ENCODE measurements around the gene RAB5IF.

- no peak for TF ChIP-seq CTCF (IDR thresholded peaks at IDR 0.05)
- no peak for TF ChIP-seq EZH2 (IDR thresholded peaks at IDR 0.05; ENCODE audit: borderline replicate concordance, insufficient read depth, low read depth, low read length, poor library complexity, severe bottlenecking)
These were observed 47.9 kb downstream of the RAB5IF start for GRCh38 chr20:36653456-36653855.
